PC-3 (cell line): ENCODE measurements around the gene DAPL1.

ENCODE experiments used
- EZH2 ChIP-seq: fragments of 300-600 bp; sonication (generic); IDR thresholded peaks from one replicate; pipeline ENCODE4 v1.6.1; 2017; ENCODE audit warnings: antibody characterized with exemption, mild to moderate bottlenecking, low read length; ENCODE audit not compliant: unreplicated experiment
- TF ChIP-seq, protein P1 (sequence below): fragments of 300-600 bp; sonication (generic); conservative IDR thresholded peaks from 2 replicates; pipeline ENCODE4 v1.5.1; 2017; ENCODE audit warnings: antibody characterized with exemption, low read depth, mild to moderate bottlenecking, low read length

DNA sequence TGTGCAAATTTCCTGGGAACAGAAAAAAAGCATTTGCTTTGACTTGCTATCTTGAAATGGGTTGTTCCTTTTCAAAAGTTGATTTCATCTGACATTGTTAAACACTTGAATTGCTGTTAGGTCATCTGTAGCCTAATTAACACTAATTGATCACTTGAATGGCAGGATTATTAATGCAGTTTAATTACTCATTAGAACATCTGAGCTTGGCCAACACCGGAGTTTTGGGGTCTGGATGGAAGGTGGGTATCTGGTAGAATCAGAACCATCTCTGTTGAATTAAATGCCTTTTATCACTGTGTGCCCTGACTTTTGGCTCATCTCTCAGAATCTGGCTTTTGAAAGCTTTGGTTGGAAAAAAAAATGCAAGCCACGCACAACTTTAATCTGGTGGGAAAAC is 8.4 kb downstream of the DAPL1 start:
- no peak for TF ChIP-seq EZH2
- TF ChIP-seq, protein P1, sequence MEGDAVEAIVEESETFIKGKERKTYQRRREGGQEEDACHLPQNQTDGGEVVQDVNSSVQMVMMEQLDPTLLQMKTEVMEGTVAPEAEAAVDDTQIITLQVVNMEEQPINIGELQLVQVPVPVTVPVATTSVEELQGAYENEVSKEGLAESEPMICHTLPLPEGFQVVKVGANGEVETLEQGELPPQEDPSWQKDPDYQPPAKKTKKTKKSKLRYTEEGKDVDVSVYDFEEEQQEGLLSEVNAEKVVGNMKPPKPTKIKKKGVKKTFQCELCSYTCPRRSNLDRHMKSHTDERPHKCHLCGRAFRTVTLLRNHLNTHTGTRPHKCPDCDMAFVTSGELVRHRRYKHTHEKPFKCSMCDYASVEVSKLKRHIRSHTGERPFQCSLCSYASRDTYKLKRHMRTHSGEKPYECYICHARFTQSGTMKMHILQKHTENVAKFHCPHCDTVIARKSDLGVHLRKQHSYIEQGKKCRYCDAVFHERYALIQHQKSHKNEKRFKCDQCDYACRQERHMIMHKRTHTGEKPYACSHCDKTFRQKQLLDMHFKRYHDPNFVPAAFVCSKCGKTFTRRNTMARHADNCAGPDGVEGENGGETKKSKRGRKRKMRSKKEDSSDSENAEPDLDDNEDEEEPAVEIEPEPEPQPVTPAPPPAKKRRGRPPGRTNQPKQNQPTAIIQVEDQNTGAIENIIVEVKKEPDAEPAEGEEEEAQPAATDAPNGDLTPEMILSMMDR = no peak
